Coronary artery (tissue), 2 donors: ENCODE measurements around the gene ELAVL2.
"Not testable (repeated sequence)": the region's sequence is repeated elsewhere in the genome, so short reads cannot be mapped to it uniquely, and the experiment has no call there.

Experiments
- DNase-seq: peaks from one replicate; pipeline ENCODE4 v3.0.0-alpha.2; 2017; ENCODE audit warnings: low spot score
- H3K27ac ChIP-seq, 2 donors: fragments of 200-600 bp; sonication (generic); one replicate each; pipeline ENCODE4 v1.5.1; 2016 to 2019
- H3K4me3 ChIP-seq: fragments of 200-600 bp; sonication (generic); 2 replicates; pipeline ENCODE4 v1.5.1; 2016; ENCODE audit warnings: mild to moderate bottlenecking, moderate library complexity
- CTCF ChIP-seq: fragments of 200-600 bp; sonication (generic); IDR thresholded peaks from one replicate; pipeline ENCODE4 v1.5.1; 2019; ENCODE audit warnings: antibody characterized with exemption

The ELAVL2 gene

GRCh38 chr9:23723672-23724071 is 102.4 kb downstream of the ELAVL2 start:
- Histone ChIP-seq H3K4me3 (no peak overlapping the region), H3K27ac (no peak overlapping the region)
- no peak for DNase-seq
- no peak for TF ChIP-seq CTCF

- H3K27ac ChIP-seq, H3K4me3 ChIP-seq, DNase-seq: not testable (repeated sequence)
Observed at GRCh38 chr9:23723048-23723447, 103.0 kb downstream of the ELAVL2 start.

- no peak for DNase-seq
- Histone ChIP-seq H3K4me3 (no peak overlapping the region), H3K27ac (no peak overlapping the region)
Observed at GRCh38 chr9:23721466-23721865, 104.6 kb downstream of the ELAVL2 start.

GRCh38 chr9:23717505-23717904 is 108.5 kb downstream of the ELAVL2 start:
- H3K27ac ChIP-seq: no peak overlapping the region
- DNase-seq: no peak
- H3K4me3 ChIP-seq: no peak overlapping the region
- no peak for TF ChIP-seq CTCF

More at GRCh38 chr9:23721466-23721865, 104.6 kb downstream of the ELAVL2 start:
- no peak for TF ChIP-seq CTCF

GRCh38 chr9:23707249-23707648 is 118.8 kb downstream of the ELAVL2 start:
- no peak for DNase-seq
- Histone ChIP-seq H3K4me3 (no peak overlapping the region), H3K27ac (no peak overlapping the region)
- TF ChIP-seq CTCF: no peak

- no peak for DNase-seq
- TF ChIP-seq CTCF: no peak
- Histone ChIP-seq H3K4me3 (no peak overlapping the region), H3K27ac (no peak overlapping the region)
Observed at GRCh38 chr9:23702311-23702922, 123.6 kb downstream of the ELAVL2 start.

- Histone ChIP-seq H3K27ac (no peak overlapping the region), H3K4me3 (no peak overlapping the region)
- DNase-seq: no peak
- no peak for TF ChIP-seq CTCF
Observed at GRCh38 chr9:23701291-23701690, 124.7 kb downstream of the ELAVL2 start.
